HEK293 (cell line): ENCODE measurements around the gene KIAA0753.

ENCODE experiments used
- CTCF ChIA-PET: fragments of 350-600 bp; formaldehyde crosslinking; extraction: SDS; loops from one replicate; lab custom pipeline; 2021; ENCODE audit warnings: antibody characterized with exemption; lab: Yijun Ruan, JAX
- POLR2A ChIA-PET: fragments of 300-600 bp; formaldehyde crosslinking; extraction: SDS; loops from one replicate; lab custom pipeline; 2020; ENCODE audit warnings: antibody characterized with exemption, inconsistent platforms; lab: Yijun Ruan, JAX
- H3K27ac ChIP-seq: fragments of 200-500 bp; sonication (Bioruptor generic); 2 replicates; pipeline ENCODE4 v1.5.1; 2014; ENCODE audit warnings: low read depth, low read length, control low read depth, inconsistent platforms; ENCODE audit errors: extremely low read depth
- H3K36me3 ChIP-seq, 2 experiments: fragments of 200-500 bp in 1 of 2; sonication (Bioruptor generic) in 1 of 2; 1 replicate in 1 of 2; 2 replicates in 1 of 2; pipeline ENCODE4 v1.5.1; 2014 to 2017; ENCODE audit warnings: inconsistent platforms in 2 of 2, low read length in 2 of 2; ENCODE audit not compliant: control insufficient read depth in 2 of 2, insufficient read depth in 1 of 2
- H3K4me1 ChIP-seq: fragments of 200-500 bp; sonication (Bioruptor generic); 2 replicates; pipeline ENCODE4 v1.5.1; 2014; ENCODE audit warnings: mild to moderate bottlenecking, low read length, inconsistent platforms; ENCODE audit not compliant: control insufficient read depth, insufficient read depth
- H3K4me3 ChIP-seq: 2 replicates; pipeline ENCODE4 v1.5.1; 2011; ENCODE audit warnings: low read depth, mild to moderate bottlenecking, control low read depth, low read length, moderate library complexity
- H3K9me3 ChIP-seq: fragments of 200-500 bp; sonication (Bioruptor generic); 2 replicates; pipeline ENCODE4 v1.5.1; 2014; ENCODE audit warnings: low read depth, low read length, inconsistent platforms; ENCODE audit not compliant: control insufficient read depth, insufficient read depth
- ATF2 ChIP-seq: fragments of 450-650 bp; formaldehyde crosslinking; IDR thresholded peaks from 2 replicates; pipeline ENCODE4 v1.5.1; 2016; ENCODE audit warnings: missing biosample characterization, missing genetic modification characterization, low read depth
- GLIS1 ChIP-seq: fragments of 450-650 bp; formaldehyde crosslinking; IDR thresholded peaks from 2 replicates; pipeline ENCODE4 v1.5.1; 2016; ENCODE audit warnings: missing biosample characterization, missing genetic modification characterization
- HIC1 ChIP-seq: fragments of 450-650 bp; formaldehyde crosslinking; IDR thresholded peaks from 2 replicates; pipeline ENCODE4 v1.5.1; 2016; ENCODE audit warnings: missing biosample characterization, missing genetic modification characterization
- INSM2 ChIP-seq: fragments of 450-650 bp; formaldehyde crosslinking; IDR thresholded peaks from 2 replicates; pipeline ENCODE4 v1.5.1; 2016; ENCODE audit warnings: missing biosample characterization, missing genetic modification characterization
- KLF1 ChIP-seq: fragments of 450-650 bp; formaldehyde crosslinking; IDR thresholded peaks from 2 replicates; pipeline ENCODE4 v1.5.1; 2016; ENCODE audit warnings: missing biosample characterization, missing genetic modification characterization
- PATZ1 ChIP-seq: fragments of 450-650 bp; formaldehyde crosslinking; IDR thresholded peaks from 2 replicates; pipeline ENCODE4 v1.5.1; 2016; ENCODE audit warnings: missing biosample characterization, missing genetic modification characterization
- PRDM6 ChIP-seq: fragments of 450-650 bp; formaldehyde crosslinking; IDR thresholded peaks from 2 replicates; pipeline ENCODE4 v1.5.1; 2017; ENCODE audit warnings: missing biosample characterization, missing genetic modification characterization
- SETDB1 ChIP-seq: IDR thresholded peaks from one replicate; pipeline ENCODE4 v1.6.1; 2017; ENCODE audit warnings: mild to moderate bottlenecking, low read length, moderate library complexity, mixed read lengths; ENCODE audit not compliant: insufficient read length
- SP7 ChIP-seq: fragments of 450-650 bp; formaldehyde crosslinking; IDR thresholded peaks from 2 replicates; pipeline ENCODE4 v1.5.1; 2016; ENCODE audit warnings: missing biosample characterization, missing genetic modification characterization
- ZBTB17 ChIP-seq: fragments of 450-650 bp; formaldehyde crosslinking; IDR thresholded peaks from 2 replicates; pipeline ENCODE4 v1.5.1; 2016; ENCODE audit warnings: missing biosample characterization, missing genetic modification characterization
- ZIC2 ChIP-seq: fragments of 450-650 bp; formaldehyde crosslinking; IDR thresholded peaks from 2 replicates; pipeline ENCODE4 v1.5.1; 2016; ENCODE audit warnings: missing biosample characterization, missing genetic modification characterization
- ZNF202 ChIP-seq: fragments of 450-650 bp; formaldehyde crosslinking; IDR thresholded peaks from 2 replicates; pipeline ENCODE4 v1.5.1; 2016; ENCODE audit warnings: missing biosample characterization, missing genetic modification characterization, borderline replicate concordance
- ZNF292 ChIP-seq: fragments of 450-650 bp; formaldehyde crosslinking; IDR thresholded peaks from 2 replicates; pipeline ENCODE4 v1.5.1; 2016; ENCODE audit warnings: low read depth, missing biosample characterization, missing genetic modification characterization, borderline replicate concordance
- ZNF362 ChIP-seq: fragments of 450-650 bp; formaldehyde crosslinking; IDR thresholded peaks from 2 replicates; pipeline ENCODE4 v1.5.1; 2016; ENCODE audit warnings: missing biosample characterization, missing genetic modification characterization
- ZNF391 ChIP-seq: fragments of 450-650 bp; formaldehyde crosslinking; IDR thresholded peaks from 2 replicates; pipeline ENCODE4 v1.5.1; 2016; ENCODE audit warnings: low read depth, missing biosample characterization, missing genetic modification characterization, borderline replicate concordance
- ZNF521 ChIP-seq: fragments of 450-650 bp; formaldehyde crosslinking; IDR thresholded peaks from 2 replicates; pipeline ENCODE4 v1.5.1; 2017; ENCODE audit warnings: missing biosample characterization, mild to moderate bottlenecking, missing genetic modification characterization
- ZNF654 ChIP-seq: fragments of 450-650 bp; formaldehyde crosslinking; IDR thresholded peaks from 2 replicates; pipeline ENCODE4 v1.5.1; 2016; ENCODE audit warnings: low read depth, missing biosample characterization, missing genetic modification characterization
- ZNF707 ChIP-seq: fragments of 450-650 bp; formaldehyde crosslinking; IDR thresholded peaks from 2 replicates; pipeline ENCODE4 v1.5.1; 2016; ENCODE audit warnings: missing biosample characterization, missing genetic modification characterization

Gene KIAA0753

GRCh38 chr17:6551869-6552531, 88.5 kb downstream of the KIAA0753 start:
- H3K9me3 ChIP-seq, result no peaks in the 10 kb centered on the region
- no peaks in the 10 kb centered on the region for H3K36me3 ChIP-seq
- H3K27ac ChIP-seq, result no peak overlapping the region
- CTCF ChIA-PET, result no interaction called here
- TF ChIP-seq SP7 (tag by site-specific recombination), result peak; percentile 36; the same call in 1 of the 2 replicates
- TF ChIP-seq ZNF707 (tag by site-specific recombination), result no peak
- TF ChIP-seq KLF1 (tag by site-specific recombination), result 0 out of 2 replicates have a peak, but pooled peaks have one; percentile 19
- no peak for TF ChIP-seq ZNF292 (tag by site-specific recombination)
- TF ChIP-seq PRDM6 (tag by site-specific recombination), result no peak
- peak; percentile 45 for TF ChIP-seq GLIS1 (tag by site-specific recombination)
- no peak for TF ChIP-seq ZNF362
- TF ChIP-seq ZIC2, result peak; percentile 49
- TF ChIP-seq, all 188 proteins: peak for 4
- POLR2A ChIA-PET, result no interaction called here
- H3K4me1 ChIP-seq, result no peaks in the 10 kb centered on the region
- no peak overlapping the region for H3K4me3 ChIP-seq

GRCh38 chr17:6551356-6551755, 89.2 kb downstream of the KIAA0753 start:
- H3K4me3 ChIP-seq, result no peak overlapping the region
- CTCF ChIA-PET, result interaction anchor here (0.7 kb wide), 1 partner anchor 15 kb away, joined by 4 read pairs; no protein-coding TSS in a partner anchor
- no peaks in the 10 kb centered on the region for H3K4me1 ChIP-seq
- H3K36me3 ChIP-seq, result no peaks in the 10 kb centered on the region
- H3K27ac ChIP-seq, result no peak overlapping the region
- POLR2A ChIA-PET, result no interaction called here
- H3K9me3 ChIP-seq, result no peaks in the 10 kb centered on the region
- no peak for TF ChIP-seq ZNF202 (tag by site-specific recombination)
- no peak for TF ChIP-seq ZNF654 (tag by site-specific recombination)
- no peak for TF ChIP-seq ZNF521 (tag by site-specific recombination)
- no peak for TF ChIP-seq SETDB1
- TF ChIP-seq ZBTB17, result no peak
- no peak for TF ChIP-seq HIC1 (tag by site-specific recombination)
- no peak for TF ChIP-seq PATZ1 (tag by site-specific recombination)
- TF ChIP-seq ZNF391 (tag by site-specific recombination), result no peak
- no peak for TF ChIP-seq ATF2 (tag by site-specific recombination)
- no peak for TF ChIP-seq INSM2 (tag by site-specific recombination)
